ENCODE data around the gene NLRP5.

DNA sequence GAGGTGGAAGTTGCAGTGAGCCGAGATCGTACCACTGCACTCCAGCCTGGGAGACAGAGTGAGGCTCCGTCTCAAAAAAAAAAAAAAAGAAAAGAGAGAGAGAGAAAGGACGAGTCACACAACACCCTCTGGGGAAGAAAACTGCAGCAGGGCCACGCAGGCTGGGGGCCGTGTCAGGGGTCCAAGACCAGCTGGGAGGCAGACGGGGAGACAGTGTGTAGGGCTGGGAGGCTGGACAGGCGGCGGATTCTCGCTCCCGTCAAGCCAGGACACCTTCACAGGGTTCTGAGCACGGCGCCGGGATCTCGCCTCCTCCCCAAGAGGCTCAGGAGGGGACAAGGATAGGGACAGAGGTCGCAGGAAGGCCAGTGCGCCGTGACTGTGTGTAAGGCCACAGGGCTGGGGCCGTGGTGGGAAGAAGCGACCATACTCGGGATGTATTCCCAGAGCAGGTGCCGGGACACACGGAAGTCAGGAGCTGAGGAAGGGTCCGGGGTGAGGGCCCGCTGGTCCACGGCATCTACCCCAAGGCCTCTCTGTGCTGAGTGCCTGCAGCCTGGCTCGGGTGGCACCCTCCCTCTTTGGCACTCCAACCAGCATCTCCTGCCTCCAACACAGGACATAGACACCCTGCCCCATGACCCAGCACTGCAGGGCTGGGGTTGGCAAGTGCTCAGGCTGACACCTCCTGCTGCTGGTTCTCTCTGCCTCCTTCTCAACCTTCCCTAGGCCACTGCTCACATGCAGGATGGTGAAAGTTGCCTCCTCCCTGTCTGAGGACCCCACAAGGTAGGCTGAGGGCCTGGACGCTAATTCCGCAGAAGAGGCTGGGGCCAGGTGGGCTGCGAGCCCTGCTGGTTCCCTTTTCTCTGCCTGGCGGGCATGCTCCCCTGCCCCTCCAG, 113.3 kb downstream of the NLRP5 start:
- no peak for TF ChIP-seq POLR2A (IDR thresholded peaks at IDR 0.05)
- TF ChIP-seq, protein P1, sequence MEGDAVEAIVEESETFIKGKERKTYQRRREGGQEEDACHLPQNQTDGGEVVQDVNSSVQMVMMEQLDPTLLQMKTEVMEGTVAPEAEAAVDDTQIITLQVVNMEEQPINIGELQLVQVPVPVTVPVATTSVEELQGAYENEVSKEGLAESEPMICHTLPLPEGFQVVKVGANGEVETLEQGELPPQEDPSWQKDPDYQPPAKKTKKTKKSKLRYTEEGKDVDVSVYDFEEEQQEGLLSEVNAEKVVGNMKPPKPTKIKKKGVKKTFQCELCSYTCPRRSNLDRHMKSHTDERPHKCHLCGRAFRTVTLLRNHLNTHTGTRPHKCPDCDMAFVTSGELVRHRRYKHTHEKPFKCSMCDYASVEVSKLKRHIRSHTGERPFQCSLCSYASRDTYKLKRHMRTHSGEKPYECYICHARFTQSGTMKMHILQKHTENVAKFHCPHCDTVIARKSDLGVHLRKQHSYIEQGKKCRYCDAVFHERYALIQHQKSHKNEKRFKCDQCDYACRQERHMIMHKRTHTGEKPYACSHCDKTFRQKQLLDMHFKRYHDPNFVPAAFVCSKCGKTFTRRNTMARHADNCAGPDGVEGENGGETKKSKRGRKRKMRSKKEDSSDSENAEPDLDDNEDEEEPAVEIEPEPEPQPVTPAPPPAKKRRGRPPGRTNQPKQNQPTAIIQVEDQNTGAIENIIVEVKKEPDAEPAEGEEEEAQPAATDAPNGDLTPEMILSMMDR (IDR thresholded peaks at IDR 0.05 in 8 of 11, conservative IDR thresholded peaks at IDR 0.05 in 3 of 11), result no peak
- TF ChIP-seq POLR2AphosphoS5 (IDR thresholded peaks at IDR 0.05), result peak in 2 of 3 donors; percentile 34 to 55
